Suppressor macrophage treated with lipopolysaccharide for 1 hour (primary cell): ENCODE measurements around the gene PLEKHM1.
A peak's percentile ranks its signal among the peaks of the same experiment; 100 is the strongest.

ENCODE experiments used
- DNase-seq, 3 donors: peaks; one replicate each; pipeline ENCODE4 v3.0.0-alpha.2; 2020 to 2022

The PLEKHM1 gene

DNA sequence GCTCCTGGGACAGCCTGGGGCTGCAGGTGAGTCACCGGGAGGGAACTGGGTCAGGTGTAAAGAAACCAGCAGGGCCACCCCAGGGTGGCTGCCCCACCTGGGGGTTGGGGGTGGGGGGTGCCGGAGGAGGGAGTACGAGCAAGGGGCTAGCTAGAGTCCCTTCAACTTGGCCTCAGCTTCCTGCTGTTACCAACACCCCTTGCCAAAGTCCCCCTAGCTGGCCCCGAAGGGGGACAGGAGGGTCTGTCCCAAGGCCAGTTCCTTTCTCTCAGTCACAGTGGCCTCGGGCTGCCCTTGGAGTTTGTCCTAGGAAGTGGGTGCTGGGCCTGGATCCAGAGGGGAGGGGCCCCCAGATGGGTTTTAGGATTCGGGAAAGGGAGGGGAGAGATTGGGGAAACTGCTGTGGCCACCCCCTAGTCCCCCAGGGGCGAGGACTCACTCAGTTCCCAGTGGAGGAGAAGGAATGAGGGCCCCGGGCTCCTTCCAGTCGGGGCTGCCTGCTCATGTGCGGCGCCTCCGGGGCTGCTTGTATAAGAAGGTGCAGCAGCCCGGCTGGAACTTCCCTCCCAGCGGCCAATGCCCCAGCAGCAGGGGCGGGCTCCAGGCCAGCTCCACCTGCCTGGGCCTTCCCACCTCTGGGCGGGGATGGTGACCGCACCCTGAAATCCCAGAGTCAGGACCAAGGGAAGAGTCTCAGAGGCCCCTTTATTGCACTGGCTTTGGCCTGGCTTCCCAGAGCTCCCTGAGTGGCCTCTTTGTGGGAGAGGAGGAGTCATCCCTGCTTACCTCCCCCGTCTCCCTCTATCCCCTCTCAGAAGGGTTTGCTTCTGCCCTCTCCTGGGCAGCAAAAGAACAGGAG, 65.2 kb downstream of the PLEKHM1 start:
- DNase-seq, result peak; percentile 51 to 74 (median 60)

GRCh38 chr17:45424769-45425124, 65.8 kb downstream of the PLEKHM1 start:
- no peak for DNase-seq

DNA sequence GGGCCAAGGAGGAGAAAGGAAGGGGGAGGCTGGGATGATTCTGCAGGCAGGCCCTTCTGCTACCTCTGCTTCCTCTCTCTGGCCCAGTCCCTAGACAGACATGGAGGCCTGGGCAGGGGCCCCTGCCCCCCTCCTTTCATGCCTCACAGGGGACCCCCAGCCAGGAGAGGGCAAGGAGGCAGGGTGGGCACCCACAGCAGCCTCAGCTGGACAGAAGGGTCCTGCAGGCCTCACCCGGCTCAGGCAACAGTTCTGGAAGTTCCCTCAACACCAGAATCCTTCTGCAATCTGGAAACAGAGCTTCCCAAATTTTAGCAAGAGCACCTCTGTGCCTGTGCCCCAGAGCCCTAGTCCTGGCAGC, 66.6 kb downstream of the PLEKHM1 start:
- peak in 1 of 3 donors; percentile 25 for DNase-seq

- no peak for DNase-seq
These were observed 67.1 kb downstream of the PLEKHM1 start for GRCh38 chr17:45423304-45423974.

DNA sequence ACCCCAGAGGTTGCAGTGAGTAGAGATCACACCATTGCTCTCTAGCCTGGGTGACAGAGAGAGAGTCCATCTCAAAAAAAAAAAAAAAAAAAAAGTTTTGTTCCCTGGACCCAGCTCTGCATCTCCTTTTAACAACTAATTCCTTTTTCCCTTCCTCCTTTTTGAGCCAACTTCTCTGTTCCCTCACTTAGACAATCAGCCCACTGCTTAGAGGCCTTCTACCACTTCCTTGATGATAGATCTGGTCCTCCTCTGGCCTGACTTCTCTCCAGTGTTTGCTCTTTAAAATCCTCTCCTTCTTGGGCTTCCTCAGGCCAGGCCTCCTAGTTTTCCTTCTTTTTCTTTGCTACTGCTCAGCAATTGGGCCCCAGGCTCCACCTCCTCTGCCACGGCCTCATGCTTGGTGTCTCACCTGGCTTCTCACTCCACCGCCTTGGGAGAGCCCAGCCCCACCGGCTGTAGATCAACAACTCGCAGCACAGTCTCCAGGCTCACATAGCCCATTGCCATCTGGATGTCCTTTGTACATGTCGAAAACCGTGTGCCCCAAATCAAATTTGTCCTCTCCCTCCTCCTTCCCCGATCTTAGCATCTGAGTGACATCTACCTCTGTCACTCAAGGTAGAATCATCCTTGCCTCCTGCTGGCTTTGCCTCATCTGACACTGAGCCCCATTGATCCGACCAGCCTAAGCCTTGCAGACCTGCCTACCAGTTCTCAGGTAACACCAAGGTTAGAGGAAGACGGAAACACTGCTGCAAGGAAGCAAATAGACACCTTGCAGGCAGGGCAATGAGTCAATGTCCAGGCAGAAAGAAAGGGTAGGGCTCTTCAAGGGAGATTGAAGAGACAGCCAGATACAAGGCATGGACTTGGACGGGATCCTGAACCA, 75.3 kb downstream of the PLEKHM1 start:
- peak; percentile 41 to 58 (median 55) for DNase-seq

GRCh38 chr17:45413498-45413923, 77.0 kb downstream of the PLEKHM1 start:
- DNase-seq, result peak; percentile 92 to 93 (median 93)

DNA sequence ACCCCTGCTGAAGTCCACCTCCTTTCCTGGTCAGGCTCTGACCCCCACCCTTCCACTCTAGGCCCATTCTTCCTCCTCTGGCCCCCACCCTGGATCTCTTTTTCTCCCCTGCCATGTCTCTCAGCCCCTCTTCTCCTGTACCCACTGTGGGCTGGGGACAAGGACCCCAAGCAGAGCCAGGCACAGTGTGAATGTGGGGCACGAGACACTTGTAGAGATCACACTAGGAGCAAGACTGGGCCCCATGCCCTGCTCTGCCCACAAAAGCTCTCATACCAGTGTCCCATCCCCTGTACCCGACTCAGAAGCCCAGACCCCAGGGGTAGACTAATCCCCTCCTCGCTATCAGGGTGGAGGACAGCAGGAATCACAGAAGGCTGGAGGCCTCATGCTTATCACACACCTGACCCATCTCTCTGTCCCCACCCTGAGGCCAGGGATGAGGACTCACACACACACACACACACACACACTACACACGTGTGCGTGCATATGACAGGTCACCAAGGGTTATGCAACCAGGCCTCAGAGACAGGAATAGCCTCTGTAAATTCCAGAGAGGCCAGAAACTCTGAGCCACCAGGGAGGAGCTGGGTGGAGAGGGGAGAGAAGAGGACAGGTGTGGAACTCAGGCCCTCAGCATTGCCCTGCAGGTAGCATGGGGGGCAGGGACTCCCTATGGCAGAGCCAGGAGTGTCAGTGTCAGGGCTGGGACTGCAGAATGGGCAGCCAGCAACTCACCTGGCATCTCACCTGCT, 79.0 kb downstream of the PLEKHM1 start:
- peak; percentile 58 to 62 (median 60) for DNase-seq

DNA sequence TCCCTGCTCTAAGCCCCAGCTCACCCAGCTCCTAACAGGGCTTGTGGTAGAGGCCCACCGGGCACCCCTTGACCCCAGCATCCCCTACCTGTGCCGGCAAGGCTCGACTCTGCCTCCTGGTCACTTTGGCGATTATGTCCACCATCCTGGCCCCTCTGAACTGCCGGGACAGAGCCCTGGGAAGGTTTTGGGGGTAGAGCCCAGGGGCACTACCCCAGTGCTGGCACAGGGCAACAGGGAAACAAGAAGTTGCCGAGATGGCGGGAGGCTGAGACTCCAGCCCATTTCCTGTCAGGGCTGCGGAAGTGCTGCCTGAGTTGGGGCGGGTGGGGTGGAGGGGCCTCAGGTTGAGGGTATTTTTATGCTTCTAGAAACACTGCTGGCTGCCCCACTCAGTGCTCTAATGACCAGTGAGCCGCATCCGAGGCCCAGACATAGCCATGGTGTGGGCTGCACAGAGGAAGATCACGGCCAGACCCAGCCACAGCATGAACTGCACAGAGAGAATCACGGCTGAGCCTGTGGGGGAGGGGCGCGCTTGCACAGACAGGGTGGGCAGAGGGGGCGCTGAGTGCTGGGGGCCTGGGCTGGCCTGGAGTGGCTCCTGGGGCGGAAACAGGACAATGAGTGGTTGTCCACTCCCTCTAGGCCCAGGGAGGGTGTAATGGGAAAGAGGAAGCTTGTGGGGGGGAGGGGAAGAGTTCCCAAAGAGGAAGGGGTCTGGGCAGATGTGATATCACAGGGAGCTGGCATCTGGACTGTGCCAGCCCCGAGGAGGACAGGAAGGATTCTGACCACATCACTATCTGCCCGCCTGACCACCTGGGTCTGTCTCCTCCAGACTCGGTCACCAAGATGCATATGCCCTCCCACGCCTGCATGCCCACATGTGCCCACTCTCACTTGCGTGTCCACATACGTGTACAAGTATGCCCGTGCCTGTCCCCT, 80.1 kb downstream of the PLEKHM1 start:
- DNase-seq, result peak; percentile 60 to 74 (median 72)

GRCh38 chr17:45409659-45410076, 80.9 kb downstream of the PLEKHM1 start:
- DNase-seq, result no peak

- no peak for DNase-seq
These were observed 81.7 kb downstream of the PLEKHM1 start for GRCh38 chr17:45408611-45409421.

- peak in 1 of 3 donors; percentile 36 for DNase-seq
These were observed 84.4 kb downstream of the PLEKHM1 start for GRCh38 chr17:45406107-45406506.

DNA sequence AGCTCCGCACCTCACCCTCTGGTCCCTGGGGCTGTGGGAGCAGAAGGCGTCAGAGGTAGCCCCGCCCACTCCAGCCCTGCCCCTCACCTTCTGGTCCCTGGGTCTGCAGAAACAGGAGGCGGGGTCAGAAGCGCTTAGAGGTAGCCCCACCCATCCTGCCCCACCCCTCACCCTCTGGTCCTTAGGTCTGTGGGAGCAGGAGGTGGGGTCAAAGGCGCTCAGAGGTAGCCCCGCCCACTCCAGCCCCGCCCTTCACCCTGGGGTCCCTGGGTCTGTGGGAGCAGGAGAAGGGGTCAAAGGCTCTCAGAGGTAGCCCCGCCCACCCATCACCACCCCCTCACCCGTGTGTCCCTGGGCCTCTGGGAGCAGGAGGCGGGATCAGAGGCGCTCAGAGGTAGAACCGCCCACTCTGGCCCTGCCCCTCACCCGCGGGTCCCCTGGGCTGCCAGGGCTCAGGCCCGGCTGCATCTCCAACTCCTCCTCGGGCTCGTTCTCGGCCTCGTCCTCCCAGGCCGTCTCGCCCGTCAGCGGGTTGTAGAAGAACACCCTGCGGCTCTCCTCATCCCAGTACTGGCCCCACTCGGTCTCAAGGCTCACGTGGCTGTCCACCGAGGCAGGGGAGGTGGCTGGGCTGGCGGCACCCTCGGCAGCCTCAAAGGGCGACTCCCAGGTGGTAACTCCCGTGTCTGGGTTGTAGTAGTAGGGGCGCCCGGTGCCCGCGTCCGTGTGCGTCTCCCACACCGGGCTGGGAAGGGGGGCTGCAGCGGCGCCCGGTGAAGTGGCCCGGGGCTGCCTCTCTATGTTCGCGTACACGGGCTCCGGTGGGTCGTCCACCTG, 85.1 kb downstream of the PLEKHM1 start:
- no peak for DNase-seq

DNA sequence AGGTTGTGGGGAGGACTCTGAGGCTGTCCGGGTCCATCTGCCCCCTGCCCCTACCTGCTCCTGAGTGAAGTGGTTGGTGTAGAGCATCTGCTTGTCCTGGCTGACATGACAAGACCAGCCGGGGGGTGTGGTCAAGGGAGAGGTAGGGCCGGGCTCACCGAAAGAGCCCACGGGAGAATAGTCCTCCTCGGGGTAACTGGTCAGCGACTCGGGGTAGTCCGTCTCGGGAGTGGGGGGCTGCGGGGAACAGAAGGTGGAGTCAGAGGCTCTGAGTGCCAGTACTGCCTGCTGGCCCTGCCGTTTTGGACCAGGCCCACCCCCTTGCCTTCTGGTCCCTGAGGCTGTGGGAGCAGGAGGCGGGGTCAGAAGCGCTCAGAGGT, 85.7 kb downstream of the PLEKHM1 start:
- DNase-seq, result no peak

DNA sequence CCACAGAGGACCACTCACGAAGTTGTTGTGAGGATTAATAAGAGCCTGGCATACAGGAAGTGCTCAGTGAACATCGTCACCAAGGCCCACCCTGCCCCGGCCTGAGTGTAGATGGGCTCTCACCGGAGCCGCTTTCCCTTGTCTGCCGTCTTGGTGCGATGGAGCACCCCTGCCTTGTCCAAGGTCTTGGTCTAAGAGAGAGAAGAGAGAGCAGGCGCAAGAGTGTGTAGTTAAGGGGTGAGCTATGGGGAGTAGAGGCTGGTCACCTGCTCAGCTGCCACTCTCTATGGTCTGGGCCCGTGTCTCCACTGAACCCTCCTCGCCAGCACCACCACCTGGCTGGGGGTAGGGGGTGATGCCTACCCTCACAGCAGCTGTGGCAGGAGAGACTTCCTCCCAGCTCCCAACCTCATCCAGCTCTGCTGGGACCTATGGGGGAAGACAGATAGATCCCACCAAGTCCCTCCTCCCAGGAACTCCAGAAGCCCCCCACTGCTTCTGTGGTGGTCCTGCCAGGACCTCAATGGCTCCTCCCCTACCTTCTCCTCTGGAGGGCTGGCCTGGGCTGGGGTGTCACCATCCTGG, 86.5 kb downstream of the PLEKHM1 start:
- DNase-seq, result no peak

- no peak for DNase-seq
These were observed 87.6 kb downstream of the PLEKHM1 start for GRCh38 chr17:45402916-45403315.

DNA sequence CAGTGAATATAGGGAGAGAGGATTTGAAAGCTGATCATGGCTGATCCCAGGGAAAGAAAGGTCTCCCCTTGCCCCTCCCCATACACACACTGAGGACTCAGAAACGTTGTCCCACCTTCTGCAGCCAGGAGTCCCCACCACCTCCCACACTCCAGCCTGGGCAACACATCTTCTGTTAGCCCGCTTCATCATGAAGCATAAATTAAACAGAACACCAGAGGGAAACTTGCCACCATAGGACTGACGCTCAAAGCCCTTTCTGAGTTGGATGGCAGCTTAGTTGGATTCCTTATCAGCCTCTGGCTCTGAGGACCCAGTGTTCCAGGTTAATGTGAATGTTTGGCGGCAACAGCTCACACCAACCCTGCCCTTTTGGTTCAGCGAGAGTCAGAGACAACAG, 91.7 kb downstream of the PLEKHM1 start:
- no peak for DNase-seq

- DNase-seq, result no peak
These were observed 92.7 kb downstream of the PLEKHM1 start for GRCh38 chr17:45397796-45398195.

- no peak for DNase-seq
These were observed 93.9 kb downstream of the PLEKHM1 start for GRCh38 chr17:45396496-45397205.
